GM19324 (cell line): ENCODE measurements around the gene MCL1.
A peak's percentile ranks its signal among the peaks of the same experiment; 100 is the strongest.
"Not testable (repeated sequence)": the region's sequence is repeated elsewhere in the genome, so short reads cannot be mapped to it uniquely, and the experiment has no call there.

Source experiments
- ATAC-seq: cut with Tn5 transposase; IDR thresholded peaks from one replicate; pipeline ENCODE4 v1.9.1; 2021; ENCODE audit warnings: mild to moderate bottlenecking, moderate library complexity; ENCODE audit not compliant: unreplicated experiment, low FRiP score

MCL1 gene

DNA sequence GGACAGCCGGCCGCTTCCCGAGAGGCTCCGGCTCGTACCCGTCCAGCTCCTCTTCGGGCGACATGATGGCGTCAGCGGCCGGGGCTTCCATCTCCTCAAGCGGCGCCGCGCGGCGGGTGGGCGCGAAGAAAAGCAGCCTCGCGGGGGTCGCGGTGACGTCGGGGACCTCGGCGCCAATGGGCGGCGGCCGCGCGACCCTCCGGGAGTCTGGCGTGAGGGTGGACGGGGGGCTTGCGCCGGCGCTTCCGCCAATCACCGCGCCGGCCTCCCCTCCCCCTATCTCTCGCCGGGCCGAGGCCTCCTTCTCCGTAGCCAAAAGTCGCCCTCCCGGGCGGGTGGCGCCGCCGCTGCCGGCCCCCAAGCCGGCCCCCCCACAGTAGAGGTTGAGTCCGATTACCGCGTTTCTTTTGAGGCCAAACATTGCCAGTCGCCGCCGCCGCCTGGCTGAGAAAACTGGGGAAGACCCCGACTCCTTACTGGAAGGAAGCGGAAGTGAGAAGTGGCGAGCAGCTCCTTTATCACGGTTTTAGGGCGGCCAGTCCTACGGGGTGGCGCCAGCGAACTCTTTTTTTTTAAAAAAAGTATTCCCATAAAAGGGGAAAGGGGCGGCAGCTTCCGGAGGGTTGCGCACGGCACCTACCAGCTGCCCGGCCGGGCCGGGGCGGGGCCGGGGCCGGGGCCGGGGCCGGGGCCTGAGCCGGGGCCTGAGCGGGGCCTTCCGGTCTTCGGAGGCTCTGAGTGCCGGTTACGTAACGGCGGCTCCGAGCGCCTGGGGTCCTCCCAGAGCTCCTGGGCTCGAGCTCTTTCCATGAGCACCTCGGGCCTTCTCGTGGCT lies at the start of gene MCL1:
Gene MCL1, minus strand, starts transcription at position 501 of the 835 bp plus-strand sequence. Its CDS starts 80 bp downstream, at position 421.
- ATAC-seq, result peak; percentile 94

DNA sequence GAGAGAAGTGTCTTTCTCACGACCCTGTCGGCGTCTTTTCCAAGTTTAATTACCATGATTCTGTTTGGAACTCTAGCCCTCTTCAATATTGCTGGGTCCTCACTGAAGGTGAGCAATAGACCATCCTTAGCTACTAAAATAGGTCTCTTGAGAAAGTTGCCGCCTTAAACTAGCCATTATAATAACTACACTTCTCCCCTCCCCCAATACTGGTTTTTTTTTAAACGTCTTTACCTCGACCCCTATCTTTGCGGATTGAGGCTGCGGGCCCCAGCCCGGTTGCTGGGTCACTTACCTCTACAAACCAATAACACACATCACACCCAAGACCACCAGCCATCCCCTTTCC lies 49.3 kb upstream of the MCL1 start:
- ATAC-seq, result no peak

DNA sequence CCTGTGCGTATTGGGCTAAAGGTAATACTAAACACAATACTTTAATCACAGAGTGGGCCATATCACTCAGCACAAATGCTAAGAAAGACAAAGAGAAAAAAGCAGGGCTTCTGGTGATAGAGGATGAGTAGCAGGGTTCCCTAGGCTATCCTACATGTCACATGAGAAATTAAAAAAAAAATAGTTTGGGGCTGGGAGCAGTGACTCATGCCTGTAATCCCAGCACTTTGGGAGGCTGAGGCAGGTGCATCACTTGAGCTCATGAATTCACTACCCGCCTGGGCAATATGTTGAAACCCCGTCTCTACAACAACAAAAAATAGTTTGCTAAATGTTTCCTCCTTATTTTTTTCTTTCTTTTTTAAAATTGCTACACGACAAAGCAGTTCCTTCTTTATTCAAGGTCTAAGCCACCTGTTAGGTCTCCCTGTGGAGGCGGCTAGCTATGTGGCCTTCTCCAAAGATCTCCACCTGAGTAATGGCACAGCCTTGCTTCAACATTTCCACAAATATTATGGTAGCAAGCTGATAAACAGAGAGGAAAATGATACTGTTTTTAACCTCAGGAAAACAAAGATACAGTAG lies 48.5 kb upstream of the MCL1 start:
- no peak for ATAC-seq

DNA sequence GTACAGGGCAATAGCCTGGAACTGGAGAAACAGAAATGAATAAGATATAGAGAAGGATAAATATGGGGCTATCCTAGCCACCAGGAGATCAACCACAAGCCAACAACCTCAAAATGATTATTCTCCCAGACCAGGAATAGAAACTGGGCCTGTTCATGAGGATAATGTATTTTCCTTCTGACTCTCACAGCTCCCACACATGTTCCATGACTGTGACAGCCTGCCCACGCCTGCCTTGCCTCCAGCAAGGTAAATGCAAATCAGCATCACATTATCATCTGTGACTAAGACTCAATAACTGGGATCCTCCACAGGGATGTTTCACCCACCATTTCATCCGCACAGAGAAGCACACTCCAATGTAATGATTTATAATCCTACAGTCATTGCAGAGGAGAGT lies 46.7 kb upstream of the MCL1 start:
- ATAC-seq, result no peak

DNA sequence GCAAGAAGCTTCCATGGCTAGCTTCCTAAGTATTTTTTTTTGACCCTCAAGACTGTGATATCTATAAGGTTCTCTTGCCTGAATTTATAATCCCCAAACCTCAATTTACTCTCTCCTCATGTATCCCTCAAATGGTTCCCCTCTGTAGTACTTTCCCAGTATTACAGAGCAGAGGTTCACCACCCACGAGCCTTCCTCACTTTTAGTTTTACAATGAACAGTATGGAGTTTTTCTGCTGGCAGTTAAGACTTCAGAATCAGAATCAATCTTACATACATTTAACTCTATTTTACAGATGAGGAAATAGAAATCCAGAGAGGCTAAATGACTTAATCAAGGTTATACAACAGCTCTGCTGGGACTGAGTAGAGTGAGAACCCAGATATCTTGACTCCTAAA lies 45.1 kb upstream of the MCL1 start:
- not testable (repeated sequence) for ATAC-seq

DNA sequence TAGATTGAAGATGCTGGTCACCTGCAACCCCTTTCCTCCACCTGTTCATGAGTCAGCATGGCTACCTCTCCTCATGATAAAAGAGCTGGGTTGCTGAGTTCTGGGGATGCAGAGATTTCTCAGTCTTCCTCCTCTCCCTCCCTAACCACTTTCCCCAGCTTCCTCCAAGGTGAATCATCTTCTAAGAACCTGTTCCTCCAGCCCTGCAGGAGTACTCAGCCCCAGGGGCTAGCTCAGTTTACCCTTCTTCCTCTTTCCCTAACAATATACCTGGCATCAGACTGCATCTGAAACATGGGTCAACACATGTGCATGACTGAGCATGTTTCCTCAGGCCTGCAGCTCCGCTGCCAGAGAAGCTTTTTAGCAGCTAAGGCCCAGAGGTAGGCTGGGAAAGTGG lies 44.7 kb upstream of the MCL1 start:
- not testable (repeated sequence) for ATAC-seq

DNA sequence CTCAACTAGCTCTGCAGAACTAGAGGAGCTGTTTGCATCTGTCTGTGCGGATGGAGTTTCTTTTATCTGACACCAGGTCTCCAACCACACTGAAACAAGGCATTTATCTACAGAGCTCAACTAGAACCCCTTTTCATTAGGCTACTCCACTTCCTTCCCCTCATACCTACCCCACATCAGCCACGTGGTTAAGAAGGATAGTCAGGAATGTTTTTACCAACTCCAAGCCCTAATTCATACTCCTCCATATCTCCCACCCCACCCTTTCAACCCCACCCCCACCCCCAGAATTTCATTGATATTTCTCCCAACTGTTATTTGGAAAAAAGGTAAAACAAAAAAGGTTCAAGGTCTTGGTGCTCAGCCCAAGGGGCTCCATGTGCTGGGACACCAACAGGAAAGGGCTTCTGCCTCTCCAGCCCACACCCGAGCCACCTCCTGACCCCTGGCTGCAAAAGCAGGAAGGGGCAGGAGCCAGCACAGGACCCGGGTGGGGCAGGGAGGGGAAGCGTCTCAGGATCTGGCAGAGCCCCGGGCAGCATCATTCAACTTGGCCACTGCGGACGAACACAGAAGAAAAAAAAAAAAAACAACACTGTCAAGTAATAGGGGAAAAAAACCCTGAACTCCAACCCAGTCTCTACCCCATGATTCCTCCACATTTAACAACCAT lies 43.0 kb upstream of the MCL1 start:
- ATAC-seq, result no peak

DNA sequence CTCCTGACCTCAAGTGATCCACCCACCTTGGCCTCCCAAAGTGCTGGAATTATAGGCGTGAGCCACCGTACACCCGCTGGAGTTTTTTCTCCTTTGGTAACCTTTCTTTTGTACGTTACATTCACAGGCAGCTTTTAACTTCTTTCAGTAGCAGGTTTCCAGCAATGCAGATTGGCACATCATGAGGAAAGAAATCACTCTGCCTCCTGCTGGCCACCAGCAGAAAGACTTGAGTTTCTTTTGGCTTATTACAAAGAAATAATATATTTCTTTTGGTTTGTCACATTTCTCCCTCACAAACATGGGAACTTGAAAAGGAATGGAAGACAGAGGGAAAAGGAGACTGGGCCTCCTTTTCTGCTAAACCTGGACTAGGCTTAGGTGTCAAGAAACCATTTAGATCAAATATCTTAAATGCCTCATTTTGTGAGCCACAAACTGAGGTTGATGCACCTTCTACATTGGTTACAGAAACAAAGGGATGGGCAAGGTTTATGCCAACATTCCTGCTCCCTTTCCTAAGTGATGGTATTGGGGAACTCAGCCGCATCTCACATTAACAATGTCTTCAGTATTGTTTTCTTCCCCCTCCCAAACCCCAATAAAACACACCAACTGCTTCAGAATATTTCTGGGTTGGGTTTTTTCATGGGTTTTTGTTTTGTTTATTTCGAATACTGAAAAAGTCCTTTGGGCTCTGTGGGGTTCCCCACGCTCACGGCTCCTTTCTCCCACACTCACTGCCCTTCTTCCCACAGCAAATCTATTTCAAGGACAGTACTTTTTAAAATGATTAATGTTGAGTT lies 42.3 kb upstream of the MCL1 start:
- ATAC-seq, result no peak

DNA sequence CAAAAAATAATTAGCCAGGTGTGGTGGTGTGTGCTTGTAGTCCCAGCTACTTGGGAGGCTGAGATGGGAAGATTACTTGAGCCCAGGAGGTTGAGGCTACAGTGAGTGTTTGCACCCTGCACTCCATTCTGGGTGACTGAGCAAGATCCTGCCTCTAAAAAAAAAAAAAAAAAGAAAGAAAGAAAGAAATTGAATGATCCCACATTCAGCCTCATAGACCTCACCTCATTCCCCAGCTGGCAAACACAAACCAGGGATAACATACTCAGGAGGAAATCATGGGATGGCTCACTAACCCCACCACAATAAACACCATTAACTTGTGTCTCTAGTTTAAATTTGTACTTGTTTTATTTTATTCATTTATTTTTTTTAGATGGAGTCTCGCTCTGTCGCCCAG lies 41.5 kb upstream of the MCL1 start:
- ATAC-seq, result no peak

DNA sequence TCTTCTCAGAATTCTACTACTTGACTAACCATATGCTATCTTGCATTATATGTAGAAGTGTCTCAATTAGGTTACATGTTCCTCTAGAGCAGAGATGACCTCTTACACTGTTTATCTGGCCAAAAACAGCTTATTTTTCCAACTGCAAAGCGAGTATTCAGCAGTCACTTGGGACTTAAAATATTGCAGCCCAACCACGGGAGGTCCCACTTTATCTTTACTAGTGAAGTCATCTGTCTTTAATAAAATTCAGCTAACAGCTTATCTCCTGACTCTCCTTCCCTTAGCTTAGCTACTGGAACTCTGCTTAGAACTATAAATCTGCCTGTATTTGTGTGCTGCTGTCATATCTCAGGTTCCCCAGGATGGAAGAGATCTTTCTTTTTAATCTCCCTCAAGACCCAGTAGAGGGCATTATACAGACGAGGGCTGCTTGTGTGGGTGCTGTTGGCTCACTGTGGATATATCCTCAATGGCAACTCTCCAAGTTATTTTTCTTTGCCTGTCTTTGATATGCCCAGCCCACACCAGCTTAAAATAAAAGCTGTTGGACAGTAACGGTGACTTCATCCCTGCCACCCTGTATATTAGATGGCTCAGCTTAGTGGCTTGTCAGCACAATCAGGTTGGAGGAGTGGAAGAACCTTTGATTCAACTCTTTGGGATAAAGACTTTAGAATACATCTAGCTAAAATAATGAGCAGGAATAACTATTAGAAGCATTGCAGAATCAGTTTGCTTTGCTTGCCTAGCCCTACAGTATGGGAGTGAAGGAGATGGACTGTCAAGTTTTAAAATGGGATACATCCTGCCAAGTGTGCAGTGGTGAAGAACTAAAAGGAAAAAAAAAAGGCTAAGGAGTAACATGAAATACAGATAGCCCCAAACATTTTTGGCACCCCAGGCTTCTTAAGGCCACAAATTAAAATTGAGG lies 40.4 kb upstream of the MCL1 start:
- ATAC-seq, result no peak

DNA sequence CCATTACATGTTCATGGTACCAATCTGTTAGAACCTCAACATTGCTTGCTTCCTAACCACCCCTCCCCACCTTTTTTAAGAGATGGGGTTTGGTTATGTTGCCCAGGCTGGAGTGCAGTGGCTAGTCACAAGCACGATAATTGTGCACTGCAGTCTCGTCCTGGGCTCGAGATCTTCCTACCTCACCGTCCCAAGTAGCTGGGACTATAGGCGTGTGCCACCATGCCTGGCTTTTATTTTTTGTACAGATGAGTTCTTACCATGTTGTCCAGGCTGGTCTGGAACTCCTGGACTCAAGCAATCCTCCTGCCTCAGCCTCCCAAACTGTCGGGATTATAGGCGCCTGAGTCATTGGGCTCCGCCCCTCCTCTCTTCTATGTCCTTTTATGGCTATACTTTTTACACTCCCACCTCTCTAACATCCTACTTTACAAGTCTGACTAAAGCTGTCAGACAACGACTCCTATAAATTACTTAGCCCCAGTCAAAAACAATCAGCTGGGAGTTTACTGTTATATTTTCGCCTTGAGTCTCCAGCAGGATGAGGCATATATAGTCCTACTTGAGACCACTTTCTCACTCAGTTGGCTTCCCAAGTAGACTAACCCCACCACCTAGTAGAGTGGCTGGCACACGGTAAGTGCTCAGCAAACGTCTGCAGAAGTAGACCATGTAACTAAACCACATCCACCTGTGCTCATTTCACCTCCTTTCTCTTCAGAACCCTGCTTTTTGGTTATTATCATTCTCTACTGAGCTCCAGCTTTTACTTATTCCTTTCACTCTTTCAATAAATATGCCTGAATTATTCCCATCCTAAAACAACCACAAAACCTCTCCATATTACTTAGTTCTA lies 36.2 kb upstream of the MCL1 start:
- ATAC-seq, result no peak

DNA sequence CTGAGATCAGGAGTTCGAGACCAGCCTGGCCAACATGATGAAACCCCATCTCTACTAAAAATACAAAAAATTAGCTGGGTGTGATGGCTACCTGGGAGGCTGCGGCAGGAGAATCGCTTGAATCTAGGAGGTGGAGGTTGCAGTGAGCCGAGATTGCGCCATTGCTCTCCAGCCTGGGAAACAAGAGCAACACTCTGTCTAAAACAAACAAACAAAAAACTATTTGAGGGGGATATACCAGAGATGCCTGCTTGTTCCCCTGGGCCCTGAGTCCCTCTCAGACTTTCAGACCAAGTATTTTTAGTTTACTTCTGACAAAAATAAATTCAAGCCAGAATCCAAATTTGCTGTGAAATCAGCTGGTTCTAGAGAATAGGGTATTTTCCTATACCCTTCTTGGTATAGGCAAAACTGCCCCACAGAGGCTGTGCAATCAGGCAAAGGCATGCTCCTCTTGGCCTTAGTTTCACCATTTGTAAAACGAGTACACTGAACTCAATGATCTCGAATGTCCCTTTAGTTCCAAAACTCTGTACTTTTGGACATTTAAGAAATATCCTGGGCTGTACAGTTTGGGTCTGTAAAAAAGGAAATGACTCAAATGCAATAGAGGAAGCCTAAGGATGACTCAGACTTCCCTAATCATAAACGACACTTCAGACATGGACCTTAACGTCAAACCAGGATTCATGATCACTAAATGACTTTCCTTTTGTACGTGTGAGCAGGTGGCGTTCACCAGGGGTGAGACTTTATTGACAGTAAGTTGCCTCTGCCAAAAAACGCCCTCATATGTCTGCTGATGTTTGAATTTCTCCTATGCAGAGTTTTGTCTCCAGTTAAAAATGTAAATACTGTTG lies 33.9 kb upstream of the MCL1 start:
- no peak for ATAC-seq

DNA sequence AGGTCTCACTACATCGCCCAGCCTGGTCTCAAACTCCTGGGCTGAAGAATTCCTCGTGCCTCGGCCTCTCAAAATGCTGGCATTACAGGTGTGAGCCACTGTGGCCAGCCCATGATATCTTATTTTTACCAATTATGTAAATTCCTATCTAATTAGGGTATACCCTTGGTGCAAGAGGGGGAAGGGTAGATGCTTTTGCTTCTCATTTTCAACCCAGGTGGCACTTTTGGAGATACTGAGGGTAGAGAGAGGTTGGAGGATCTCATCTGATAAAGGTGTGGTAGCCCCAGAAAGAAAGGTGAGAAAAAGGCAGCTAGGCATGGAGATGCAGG lies 32.6 kb upstream of the MCL1 start:
- ATAC-seq, result peak; percentile 7

DNA sequence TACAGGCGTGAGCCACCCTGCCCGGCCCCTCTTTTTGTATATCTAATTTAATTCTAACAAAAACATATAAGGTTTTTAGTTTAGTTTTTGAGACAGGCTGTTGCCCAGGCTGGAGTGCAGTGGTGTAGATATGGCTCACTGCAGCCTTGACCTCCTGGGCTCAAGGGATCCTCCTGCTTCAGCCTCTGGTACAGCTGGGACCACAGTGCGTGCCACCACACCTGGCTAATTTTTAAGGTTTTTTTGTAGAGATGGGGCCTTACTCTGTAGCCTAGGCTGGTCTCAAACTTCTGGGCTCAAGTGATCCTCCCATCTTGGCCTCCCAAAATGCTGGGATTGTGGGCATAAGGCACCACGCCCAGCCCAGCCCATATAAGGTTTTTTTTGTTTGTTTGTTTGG lies 31.2 kb upstream of the MCL1 start:
- ATAC-seq, result no peak

DNA sequence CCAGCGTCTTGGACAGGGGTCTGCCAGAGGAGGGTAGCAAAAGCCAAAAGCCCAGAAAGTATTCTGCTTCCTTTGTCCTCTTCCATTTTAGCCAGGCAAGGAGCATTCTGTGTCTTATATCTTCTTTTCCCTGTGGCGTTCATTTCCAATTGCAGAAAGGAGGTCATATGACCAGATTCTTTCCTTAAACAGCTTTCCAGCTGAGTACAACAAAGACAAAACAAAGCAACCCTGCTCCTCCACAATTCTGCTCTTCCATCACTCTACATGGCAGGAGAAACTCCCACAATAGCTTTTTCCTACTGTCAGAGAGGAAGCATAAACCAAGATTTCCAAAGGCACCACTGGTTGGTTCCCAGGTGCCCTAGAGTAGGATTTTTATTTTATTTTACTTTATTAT lies 30.3 kb upstream of the MCL1 start:
- ATAC-seq, result no peak

DNA sequence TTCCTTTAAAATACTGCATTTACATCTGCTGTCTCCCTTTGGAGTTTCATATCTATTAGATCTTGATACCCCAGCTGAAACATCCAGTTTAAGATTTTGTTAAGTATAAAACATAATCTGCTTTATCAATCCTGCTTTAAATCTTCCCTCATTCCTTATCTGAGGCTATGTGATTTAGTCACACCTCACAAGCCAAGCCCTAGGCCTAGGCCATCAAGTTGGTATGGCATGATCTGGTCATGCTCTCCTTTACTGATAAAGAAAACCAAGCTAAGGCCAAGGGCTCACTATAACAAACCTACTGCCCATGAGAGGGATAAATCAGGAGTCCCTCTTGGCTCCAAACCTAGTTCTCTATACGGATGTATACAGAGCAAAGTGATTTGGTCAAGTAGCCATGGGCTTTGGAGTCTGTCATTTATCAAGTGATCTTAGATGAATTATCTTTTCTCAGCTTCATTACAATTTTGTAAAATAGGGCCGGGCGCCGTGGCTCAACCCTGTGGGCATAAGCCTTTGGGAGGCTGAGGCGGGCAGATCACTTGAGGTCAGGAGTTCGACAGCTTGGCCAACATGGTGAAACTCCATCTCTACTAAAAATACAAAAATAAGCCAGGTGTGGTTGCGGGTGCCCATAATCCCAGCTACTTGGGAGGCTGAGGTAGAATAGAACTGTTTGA lies 27.2 kb upstream of the MCL1 start:
- no peak for ATAC-seq

DNA sequence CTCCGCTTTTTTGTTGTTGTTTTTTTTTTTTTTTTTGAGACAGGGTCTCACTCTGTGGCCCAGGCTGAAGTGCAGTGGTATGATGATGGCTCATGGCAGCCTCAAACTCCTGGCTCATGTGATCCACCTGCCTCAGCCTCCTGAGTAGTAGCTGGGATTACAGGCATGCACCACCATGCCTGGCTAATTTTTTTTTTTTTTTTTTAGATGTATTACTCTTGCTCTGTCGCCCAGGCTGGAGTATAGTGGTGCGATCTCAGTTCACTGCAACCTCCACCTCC lies 26.0 kb upstream of the MCL1 start:
- ATAC-seq, result not testable (repeated sequence)

DNA sequence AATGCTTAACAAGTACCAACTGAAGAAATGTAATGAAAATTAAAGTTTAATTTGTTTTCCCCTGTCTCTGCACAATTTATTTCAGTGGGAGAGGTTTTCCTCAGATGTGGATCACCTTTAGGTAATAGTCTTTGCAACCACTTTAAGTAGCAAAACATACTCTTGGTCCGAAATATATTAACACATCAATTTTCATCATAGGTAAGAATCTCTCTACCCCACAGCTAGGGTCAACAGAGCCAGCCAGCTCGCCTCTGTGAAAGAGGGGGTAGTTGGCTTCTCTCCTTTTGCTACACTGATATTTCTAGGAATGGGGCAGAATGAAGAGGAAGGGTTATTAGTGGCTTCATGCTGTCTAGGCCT lies 24.8 kb upstream of the MCL1 start:
- ATAC-seq, result no peak
